SHP77 (cell line): ENCODE measurements around the gene DIRAS1.
"Not testable (repeated sequence)": the region's sequence is repeated elsewhere in the genome, so short reads cannot be mapped to it uniquely, and the experiment has no call there.

ENCODE experiments used
- DNase-seq, 2 experiments: peaks; one replicate each; lab custom pipeline; 2025; lab: John Stamatoyannopoulos, UW

DIRAS1 gene

DNA sequence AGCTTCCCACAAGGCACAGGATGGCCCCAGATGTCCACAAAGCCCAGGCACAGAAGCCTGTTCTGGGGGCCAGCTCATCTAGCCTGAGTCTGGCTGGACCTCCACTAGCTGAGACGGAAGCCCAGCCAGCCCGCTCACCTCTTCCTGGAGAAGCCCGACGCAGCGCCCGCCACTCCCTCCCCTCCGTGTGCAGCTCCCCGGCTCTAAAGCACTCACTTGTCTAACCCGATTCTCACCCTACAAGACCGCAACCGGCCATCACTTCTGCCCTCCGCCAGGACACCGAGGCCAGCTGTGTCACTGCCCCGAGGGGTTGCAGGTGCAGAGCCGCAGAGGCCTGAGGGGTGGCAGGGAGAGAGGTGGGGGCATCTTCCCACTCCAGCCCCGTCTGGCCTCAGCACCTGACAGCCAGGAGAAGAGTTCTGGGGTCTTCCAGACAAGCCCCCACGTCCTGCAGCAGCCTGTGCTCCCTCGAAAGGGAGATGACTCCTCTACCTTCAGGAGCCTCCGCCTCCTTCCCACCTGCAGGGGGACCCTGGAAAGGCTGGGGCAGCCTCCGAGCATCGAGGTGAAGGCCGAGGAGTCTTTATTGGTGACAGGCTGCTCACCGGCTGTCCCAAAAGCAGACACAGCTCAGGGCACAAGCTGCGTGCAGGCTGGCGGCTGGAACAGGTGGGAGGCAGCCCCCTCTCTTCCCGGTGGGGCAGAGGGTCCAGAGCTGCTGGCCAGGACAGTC, 5.9 kb upstream of the DIRAS1 start:
- DNase-seq: peak in 1 of 2 experiments; percentile 23

DNA sequence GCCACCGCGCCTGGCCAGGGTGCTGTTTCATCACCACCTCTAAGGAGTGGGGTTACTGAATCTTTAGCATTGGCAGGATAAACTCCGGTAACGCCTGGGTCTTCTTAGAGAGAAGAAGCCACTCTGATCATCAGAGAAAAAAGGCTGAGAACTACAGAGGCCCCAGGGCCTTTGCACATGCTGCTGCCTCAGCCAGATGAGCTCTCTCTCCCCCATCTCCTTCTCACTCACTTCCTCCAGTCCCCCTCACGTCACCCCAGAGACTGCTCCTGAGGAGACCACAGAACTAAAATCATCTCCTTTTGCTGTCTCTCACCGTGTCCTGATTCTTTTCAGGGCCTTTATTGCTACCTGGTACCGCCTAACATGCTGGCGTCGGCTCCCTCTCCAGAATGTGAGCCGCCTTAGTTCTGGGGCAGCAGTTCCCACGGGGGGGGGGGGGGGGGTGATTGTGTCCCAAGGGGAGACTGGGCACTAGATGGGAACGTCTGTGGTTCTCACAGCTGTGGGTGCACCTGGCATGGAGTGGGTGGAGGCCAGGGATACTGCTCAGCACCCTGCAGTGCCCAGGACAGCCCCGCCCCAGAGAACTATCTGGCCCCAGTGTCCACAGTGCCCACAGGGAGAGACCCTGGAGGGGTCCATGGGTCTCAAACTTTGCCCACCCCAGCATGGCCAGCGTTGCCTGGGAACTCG, 5.1 kb upstream of the DIRAS1 start:
- no peak for DNase-seq

DNA sequence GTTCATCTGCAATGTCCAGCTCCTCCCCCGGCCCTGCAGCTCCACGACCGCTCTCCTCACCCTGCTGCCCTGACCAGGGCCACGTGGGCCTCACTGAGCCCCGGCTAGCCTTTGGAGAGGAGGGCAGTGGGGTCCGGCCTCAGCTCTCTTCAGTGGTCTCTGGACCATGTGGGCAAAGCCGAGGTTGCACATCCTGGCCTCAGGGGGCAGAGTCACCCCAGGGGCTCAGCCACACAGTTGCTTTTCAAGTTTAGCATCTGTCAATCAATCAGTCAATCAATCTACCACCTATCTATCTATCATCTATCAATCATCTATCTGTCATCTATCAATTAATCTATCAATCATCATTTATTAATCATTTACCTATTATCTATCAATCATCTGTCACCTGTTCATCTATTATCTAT, 3.0 kb upstream of the DIRAS1 start:
- DNase-seq: no peak

DNA sequence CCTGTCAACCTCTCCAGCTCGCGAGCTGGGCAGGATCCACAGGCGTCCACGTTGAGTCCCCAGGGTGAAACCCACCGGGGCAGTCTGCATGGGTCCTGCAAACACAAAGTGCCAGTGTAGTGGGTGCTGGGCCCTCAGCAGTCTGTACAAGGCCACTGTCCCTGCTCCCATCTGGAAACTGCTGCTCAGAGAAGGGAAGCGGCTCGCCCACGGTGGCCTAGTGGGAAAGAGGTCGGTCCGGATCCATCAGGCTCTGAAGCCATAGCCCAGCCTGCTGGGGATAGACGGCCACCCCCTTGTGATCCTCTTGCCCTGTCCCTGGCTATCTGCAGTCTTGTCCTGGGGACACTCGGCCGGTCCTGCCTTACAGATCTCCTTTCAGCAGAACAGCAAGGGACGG, 2.6 kb upstream of the DIRAS1 start:
- DNase-seq: no peak

DNA sequence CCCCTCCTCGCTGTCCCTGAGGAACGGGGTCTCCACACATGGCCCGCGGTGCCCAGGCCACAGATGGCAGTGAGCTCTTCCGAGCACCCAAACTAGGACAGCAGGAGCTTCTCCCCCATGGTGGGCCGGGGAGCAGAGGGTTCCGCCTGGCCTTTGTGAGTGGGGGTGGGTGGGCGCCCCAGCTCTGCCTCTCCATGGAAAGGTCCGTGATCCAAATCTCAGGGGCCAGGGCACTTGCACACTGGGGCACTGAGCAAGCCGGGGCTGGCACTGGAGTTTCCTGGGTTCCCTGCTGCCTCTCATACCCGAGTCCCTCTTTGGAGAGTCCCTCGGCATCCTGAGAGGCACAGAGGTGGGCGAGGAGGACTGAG, 2.2 kb upstream of the DIRAS1 start:
- DNase-seq: no peak

DNA sequence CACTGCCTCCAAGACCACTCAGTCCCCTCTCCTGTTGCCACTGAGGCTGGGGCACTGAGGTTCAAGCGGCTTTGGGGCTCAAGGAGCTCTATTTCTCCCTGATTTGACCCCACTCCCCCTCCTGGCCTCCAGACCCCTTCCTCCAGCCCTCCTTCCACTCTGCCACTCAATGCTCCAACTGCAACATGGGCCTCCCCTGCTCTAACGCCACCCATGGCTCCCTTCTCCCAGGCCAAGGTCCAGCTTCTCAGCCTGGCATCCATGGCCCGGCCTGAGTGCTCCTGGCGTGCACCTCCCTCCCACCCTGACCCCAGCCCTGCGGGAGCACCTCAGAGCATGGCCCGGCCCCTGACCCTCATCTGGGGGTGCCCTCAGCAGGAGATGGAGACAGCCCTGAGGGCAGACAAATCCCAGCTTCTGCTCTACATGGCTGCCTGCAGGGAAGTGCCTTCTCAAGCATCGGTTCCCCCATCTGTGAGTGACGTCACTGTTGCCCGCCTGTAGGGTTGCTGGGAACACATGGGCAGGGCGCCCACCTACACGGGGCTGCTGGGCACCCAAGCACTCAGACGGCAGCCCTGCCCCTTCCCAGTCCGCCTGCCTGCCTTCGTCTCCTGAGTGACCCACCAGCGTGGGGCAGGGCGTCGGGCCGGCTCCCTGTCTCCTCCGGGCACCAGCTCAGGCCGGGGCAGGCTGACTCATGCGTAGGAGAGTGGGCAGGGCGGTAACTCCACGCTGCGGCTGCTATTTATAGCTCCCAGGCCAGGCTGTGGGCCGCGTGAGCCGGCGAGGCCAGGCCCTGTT, 1.6 kb upstream of the DIRAS1 start:
- peak; percentile 9 to 32 for DNase-seq

DNA sequence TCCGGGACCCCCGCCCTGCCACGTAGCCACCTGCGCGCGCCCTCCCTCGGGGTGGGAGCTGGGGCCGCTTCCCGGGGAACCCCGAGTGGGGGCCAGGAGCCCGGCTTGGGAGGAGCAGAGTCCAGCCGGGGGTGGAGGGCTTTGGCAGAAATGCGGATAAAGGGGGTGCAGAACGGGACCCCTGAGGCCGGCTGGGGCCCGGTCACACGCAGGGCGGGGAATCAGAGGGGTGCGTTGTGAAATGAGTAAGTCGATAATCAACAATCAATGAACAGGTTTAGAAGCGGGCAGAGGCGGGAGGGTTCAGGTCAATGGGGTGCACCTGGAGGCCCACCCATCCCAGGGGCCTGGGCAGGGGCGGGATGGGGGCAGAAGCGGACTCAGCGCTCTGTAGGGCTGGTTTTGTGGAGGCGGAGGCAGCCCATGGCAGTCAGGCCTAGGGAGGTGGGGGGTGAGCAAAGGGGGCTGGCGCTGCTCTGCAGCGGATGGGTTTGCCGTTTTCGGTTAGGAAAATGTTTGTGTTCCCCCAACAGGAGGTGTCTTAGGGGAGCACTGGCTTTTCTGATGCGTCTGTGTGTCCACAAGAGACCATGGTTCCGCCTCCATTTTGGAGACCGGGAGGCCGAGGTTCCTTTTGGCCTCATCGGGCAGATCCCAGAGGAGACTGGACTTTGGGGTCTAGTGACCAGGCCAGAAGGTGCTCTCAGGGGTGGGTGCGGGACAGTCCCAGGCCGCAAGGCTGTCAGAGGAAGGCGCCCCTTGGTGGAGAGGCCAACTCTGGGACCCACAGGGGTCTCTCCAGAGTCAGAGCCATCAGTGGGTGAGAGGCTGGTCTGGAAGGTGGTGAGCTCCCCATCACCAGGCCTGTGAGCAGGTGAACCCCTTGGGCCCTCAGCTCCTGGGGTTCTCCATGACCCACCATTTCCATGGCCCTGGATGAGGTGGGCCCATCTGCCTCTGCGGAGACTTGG, 683 bp upstream of the DIRAS1 start:
- DNase-seq: no peak

DNA sequence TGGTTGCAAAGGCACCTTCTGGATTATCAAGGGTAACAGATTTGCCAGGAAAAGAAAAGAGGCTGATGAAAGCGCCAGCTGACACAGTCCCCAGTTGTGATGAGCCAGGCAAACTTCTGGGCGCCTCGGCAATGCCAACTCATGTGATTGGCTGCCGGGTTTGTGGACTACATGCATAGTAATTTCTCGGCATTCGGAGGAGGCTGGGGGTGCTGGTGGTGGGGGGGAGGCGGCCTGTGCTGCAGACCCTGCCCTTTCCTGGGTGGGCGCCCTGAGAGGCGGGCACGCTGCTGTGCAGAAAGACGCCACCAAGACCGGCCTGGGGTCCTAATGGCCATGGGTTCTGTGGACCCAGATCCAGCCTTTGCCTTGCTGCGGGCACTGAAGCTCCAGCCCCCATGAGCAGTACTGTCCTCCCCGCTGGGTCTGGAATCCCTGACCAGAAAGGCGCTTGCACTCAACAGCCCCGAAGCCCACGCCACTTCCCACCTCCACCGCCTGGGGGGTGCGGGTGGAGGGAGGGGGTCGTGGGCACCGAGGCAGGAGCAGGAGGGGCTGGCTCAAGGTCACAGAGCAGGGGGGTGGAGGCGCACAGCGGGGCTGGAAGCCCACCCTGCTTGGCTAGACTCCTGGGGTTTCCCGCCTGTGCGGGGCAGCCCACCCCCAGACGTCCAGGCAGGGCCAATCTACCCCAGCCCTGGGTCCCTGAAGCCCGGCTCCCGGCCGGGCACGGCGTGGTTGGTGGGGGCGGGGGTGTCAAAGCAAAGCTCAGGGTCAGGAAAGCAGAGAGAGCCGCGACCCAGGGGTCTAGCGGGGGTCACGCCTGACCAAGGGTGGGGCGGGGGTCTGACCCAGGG, 1.0 kb downstream of the DIRAS1 start:
- no peak for DNase-seq

DNA sequence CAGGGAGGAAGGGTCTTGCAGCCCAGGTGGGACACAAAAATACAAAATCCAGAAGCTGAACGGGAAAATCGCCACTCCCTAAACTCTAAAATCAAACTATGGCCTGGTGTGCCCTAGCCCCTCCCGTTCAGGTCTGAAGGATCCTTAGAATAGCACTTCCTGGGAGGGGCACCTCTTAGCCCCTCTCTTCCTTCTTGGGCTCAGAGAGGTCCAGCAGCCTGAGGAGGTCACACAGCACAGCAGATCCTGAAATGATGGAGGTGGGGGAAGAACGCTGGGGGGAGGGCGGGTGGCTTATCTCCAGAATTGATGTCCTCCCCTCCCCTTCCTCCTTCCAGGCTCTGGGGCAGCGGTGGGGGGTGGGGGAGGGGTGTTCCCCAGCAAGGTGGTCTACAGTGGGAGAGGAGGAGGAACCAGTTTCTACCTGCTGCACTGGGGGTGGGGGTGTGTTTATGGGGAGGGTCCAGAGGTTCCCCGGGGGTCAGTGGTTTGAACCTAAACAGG, 1.9 kb downstream of the DIRAS1 start:
- no peak for DNase-seq

DNA sequence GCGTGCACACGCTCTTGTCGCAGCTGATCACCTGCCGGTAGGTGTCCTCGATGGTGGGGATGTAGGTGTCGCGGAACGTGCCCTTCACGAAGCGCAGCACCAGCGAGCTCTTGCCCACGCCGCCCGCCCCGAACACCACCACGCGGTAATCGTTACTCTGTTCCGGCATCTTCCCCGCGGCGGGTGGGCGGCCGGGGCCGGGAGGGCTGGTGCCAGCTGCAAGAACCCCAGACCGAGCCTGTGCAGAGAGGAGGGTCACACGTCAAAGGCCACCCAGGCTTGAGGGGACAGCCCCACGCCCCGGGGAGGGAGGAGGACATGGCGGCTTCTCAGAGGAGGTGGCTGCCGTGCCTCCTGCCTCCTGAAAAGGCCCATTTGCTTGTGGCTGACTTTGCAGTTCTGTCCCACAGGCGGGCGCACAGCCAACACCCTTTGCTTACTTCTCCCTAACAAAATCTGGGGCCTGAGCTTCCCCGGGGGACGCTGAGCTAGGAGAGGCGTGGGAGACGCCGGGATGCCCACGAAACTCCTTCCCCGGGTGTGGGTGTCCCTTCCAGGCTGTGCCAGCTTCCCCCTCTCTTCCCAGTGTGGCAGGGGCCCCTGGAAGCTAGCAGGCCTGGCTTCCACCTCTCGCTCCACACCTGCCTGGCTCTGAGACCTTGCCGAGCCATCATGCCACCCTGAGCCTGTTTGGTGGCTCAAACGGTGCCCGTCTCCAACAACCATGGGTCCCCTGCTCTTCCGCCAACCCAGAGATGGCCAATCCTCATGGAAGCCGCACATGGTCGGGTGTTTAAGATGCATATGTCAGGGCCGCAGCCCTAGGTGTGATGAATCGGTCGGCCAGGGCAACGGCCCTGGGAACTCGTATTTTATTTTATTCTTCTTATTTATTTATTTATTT, 3.3 kb downstream of the DIRAS1 start:
- no peak for DNase-seq

DNA sequence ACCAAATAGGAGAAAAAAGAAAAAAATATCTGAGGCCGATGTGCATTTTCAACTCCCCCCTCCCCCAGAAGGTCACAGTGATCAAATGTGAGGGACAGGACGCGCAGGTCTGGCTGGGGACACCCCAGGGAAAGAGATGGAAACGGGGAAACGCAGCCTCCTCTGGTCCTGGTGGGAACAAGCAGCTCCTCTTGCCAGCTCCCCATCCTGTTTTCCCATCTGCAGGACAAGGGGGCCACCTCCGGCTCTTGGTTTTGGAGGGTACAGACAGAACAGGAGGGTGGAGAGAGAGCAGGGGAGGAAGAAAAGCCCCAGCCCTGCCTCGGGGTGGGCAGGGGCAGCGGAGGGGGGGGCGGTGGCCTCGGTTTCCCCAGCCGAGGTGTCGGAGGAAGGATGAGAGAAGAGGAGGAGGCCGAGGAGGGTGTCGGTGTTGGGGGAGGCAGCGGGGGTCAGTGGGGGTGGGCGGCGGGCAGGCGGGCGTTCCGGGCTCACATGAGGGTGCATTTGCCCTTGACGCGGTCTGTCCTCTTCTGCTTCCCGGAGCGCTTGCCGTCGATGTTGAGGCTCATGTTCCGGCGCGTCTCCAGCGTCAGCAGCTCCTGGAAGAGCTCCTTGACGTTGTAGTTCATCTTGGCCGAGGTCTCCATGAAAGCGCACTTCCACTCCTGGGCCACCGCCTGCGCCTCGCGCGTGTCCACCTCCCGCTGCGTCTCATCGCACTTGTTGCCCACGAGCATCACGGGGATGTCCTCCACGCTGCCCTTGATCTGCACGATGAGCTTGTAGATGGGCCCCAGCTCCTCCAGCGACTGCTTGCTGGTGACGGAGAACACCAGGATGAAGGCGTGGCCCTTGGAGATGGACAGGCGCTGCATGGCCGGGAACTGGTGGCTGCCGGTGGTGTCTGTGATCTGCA, 4.2 kb downstream of the DIRAS1 start:
- no peak for DNase-seq

DNA sequence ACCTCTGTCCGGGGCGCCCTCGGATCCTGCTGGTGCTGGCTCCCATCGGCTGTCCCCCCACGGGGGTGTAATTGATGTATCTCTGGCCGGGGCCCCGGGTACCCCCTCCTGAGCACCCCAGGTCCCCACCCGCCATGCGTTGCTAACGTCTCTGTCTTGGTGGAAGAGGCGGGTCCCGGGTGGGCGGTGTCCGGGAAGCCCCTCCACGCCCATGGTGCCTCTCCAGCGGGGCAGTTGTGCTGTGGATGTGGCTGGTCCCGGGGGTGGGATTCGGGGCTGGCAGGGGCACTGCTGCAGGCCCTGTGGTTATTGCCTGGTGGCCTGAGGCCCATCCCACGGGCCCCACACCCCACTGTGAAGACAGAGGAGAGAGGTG, 4.9 kb downstream of the DIRAS1 start:
- no peak for DNase-seq

DNA sequence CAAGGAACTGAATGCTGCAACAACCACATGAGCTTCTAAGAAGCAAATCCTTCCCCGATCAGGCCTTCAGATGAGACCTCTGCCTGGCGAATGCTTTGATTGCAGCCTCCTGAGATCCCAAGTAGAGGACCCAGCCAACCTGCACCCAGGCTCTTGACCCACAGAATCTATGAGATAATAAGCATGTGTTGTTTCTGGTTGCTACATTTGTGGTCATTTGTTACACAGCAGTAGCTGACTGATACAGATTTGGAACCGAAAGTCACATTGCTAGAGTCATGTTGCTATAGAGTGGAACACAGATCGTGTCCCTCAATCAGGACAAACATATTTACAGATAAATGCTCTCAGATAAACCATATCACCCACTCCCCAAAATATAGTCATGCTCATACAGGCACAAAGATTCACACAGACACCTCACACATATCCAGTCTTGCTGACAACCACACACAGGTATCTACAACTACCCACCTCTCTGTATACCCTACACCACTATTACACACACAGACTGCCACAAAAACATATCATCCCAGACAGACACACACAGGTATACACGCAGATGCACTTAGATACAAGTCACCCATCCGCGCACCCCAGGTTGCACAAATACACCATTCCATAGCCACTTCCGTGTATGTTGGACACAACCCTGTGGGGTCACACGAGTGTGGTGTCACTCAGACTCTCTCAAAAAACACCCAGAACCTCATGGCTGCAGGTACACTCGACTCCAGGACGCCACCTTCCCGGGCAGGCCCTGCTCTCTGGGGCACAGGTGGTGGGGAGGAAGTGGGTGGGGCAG, 5.5 kb downstream of the DIRAS1 start:
- no peak for DNase-seq

DNA sequence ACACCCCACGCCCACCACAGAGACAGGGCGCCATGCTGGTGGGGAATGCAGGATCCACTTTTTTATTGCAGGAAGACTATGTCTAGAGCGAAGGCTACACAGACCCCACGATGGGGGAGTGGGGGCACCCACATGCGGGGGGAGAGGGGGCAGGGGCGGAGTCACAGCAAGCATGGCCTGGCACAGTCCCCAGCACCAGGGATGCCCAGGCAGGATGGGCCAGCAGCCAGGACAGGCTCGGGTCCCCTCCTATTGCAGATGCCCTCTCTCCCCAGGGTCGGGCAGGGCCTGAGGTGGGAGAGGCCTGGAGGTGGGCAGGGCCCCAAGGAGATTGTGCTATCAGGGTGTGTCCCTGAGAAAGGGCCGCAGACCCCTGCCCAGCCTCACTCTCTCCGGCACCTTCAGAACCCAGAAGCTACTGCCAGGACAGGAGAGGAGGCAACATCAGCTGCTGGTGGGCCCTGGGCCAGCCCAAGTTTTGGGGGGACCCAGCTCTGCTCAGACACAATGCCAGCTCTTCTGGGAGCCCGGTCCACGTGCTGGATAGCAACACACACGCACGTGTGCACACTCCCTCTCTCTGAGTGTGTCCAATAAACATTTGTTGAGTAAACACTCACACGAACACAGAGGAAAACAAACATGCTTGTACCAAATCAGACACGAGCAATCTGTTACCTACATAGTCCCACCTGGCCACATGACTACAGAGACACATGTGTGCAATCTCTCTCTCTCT, 6.5 kb downstream of the DIRAS1 start:
- DNase-seq: no peak

DNA sequence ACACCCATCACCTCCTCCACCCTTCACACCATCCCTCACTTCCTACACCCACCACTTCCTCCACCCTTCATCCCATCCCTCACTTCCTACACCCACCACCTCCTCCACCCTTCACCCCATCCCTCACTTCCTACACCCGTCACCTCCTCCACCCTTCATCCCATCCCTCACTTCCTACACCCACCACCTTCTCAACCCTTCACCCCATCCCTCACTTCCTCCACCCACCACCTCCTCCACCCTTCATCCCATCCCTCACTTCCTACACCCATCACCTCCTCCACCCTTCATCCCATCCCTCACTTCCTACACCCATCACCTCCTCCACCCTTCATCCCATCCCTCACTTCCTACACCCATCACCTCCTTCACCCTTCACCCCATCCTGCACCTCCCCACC, 7.1 kb downstream of the DIRAS1 start:
- not testable (repeated sequence) for DNase-seq

DNA sequence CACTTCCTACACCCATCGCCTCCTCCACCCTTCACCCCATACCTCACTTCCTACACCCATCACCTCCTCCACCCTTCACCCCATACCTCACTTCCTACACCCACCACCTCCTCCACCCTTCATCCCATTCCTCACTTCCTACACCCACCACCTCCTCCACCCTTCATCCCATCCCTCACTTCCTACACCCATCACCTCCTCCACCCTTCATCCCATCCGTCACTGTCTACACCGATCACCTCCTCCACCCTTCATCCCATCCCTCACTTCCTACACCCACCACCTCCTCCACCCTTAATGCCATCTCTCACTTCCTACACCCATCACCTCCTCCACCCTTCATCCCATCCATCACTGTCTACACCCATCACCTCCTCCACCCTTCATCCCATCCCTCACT, 8.0 kb downstream of the DIRAS1 start:
- DNase-seq: not testable (repeated sequence)

DNA sequence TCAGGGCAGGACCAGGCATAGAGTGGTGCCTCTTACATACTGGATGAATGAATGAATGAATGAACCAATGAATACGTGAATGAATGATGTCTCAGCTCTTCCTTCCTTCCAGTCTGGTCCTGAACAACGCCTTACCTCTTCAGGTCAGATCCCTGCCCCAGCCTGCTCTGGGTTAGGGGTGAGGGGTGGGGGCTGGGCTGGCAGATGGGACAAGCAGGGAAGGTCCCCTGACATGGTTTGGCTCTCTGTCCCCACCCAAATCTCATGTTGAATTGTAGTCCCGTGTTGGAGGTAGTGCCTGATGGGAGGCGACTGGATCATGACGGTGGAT, 9.3 kb downstream of the DIRAS1 start:
- no peak for DNase-seq
